ENCODE results near the gene TMTC2.

DNA sequence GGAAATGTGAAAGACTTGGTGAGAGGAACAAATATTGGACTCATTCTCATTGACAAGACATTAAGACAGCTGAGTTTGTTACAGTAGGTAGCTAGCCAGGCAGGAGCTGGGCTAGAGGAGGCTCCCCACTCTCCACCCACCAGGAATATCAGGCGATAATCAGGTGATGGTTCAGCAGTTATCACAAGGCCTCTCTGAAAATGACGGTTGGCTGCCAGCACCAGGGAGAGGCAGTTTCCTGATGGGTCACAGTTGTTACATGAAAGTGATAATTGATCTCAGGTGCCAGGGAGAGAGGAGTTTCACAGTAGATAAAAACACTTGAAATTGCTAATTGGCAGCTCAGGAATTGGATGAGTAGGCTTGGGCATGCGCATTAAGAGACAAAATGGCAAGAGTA, 116.5 kb downstream of the TMTC2 start:
- TF ChIP-seq, protein P1, sequence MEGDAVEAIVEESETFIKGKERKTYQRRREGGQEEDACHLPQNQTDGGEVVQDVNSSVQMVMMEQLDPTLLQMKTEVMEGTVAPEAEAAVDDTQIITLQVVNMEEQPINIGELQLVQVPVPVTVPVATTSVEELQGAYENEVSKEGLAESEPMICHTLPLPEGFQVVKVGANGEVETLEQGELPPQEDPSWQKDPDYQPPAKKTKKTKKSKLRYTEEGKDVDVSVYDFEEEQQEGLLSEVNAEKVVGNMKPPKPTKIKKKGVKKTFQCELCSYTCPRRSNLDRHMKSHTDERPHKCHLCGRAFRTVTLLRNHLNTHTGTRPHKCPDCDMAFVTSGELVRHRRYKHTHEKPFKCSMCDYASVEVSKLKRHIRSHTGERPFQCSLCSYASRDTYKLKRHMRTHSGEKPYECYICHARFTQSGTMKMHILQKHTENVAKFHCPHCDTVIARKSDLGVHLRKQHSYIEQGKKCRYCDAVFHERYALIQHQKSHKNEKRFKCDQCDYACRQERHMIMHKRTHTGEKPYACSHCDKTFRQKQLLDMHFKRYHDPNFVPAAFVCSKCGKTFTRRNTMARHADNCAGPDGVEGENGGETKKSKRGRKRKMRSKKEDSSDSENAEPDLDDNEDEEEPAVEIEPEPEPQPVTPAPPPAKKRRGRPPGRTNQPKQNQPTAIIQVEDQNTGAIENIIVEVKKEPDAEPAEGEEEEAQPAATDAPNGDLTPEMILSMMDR (tag by site-specific recombination; IDR thresholded peaks at IDR 0.05), result no peak
- TF ChIP-seq ZNF121 (tag by site-specific recombination; IDR thresholded peaks at IDR 0.05) (no peak), ZNF174 (tag by site-specific recombination; IDR thresholded peaks at IDR 0.05) (no peak), ZNF558 (tag by site-specific recombination; IDR thresholded peaks at IDR 0.05) (no peak), ZNF184 (tag by site-specific recombination; IDR thresholded peaks at IDR 0.05) (no peak), ZNF501 (tag by site-specific recombination; IDR thresholded peaks at IDR 0.05) (no peak), HOXD13 (CRISPR knock-in tag; IDR thresholded peaks at IDR 0.05; ENCODE audit: borderline replicate concordance) (no peak), SP7 (tag by site-specific recombination; IDR thresholded peaks at IDR 0.05) (no peak), ZNF155 (tag by site-specific recombination; IDR thresholded peaks at IDR 0.05) (no peak), ZNF16 (tag by site-specific recombination; IDR thresholded peaks at IDR 0.05; ENCODE audit: low read depth) (no peak)
